ENCODE data around the gene DNAH6.

DNA sequence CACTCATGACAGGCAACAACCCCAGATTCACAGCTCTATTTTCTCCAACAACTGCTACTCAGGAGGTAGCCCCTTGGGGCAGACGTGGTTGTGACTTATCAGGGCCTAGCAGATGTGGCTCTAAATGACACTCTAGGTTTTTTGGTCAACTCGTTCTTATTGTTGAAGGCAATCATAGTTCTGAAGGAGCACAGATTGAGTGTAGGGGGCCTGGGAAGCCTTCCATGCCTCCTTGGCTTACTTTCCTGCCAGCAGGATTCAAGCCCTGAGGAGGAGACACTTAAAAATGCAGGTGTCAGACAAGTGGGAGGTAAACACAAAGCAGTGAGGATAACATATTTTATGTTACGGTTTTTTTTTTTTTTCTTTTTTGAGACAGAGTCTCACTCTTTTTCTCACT is 33.7 kb upstream of the DNAH6 start:
- TF ChIP-seq, protein P1, sequence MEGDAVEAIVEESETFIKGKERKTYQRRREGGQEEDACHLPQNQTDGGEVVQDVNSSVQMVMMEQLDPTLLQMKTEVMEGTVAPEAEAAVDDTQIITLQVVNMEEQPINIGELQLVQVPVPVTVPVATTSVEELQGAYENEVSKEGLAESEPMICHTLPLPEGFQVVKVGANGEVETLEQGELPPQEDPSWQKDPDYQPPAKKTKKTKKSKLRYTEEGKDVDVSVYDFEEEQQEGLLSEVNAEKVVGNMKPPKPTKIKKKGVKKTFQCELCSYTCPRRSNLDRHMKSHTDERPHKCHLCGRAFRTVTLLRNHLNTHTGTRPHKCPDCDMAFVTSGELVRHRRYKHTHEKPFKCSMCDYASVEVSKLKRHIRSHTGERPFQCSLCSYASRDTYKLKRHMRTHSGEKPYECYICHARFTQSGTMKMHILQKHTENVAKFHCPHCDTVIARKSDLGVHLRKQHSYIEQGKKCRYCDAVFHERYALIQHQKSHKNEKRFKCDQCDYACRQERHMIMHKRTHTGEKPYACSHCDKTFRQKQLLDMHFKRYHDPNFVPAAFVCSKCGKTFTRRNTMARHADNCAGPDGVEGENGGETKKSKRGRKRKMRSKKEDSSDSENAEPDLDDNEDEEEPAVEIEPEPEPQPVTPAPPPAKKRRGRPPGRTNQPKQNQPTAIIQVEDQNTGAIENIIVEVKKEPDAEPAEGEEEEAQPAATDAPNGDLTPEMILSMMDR (IDR thresholded peaks at IDR 0.05): no peak
- TF ChIP-seq ZFX (IDR thresholded peaks at IDR 0.05; ENCODE audit: borderline replicate concordance): no peak

Data from 22Rv1 (cell line).